HG03064 (cell line): ENCODE measurements around the gene FAIM2.
"Not testable (repeated sequence)": the region's sequence is repeated elsewhere in the genome, so short reads cannot be mapped to it uniquely, and the experiment has no call there.

Experiments used
- ATAC-seq: cut with Tn5 transposase; IDR thresholded peaks from one replicate; pipeline ENCODE4 v1.9.1; 2021; ENCODE audit warnings: low read depth; ENCODE audit not compliant: unreplicated experiment

The FAIM2 gene

DNA sequence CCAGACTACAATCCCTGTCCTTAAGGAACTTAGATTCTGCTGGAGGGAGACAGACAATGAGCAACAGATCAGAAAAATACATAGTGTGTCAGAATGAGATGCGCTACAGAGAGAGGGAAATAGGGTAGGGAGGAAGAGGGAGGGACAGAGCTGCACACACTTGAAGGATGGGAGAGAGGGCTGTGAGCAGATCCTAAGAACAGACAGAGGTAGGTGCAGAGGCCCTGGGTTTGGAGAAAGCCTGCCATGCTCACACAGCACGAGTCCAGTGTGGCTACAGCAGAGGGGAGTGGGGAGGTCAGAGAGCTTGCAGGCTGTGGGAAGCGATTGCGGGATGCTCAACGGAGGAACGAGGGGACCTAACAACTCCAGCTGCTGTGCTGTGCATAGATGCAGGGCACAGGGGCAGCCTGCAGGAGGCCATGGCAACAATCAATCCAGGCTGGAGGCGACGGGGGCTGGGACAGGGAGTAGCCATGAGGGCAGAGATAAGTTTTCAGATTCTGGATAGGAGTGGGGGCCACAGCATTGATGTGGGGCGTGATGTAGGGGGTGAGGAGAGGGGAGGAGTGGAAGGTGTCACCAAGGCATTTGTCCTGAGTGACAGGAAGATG, 20.7 kb downstream of the FAIM2 start:
- ATAC-seq: no peak

DNA sequence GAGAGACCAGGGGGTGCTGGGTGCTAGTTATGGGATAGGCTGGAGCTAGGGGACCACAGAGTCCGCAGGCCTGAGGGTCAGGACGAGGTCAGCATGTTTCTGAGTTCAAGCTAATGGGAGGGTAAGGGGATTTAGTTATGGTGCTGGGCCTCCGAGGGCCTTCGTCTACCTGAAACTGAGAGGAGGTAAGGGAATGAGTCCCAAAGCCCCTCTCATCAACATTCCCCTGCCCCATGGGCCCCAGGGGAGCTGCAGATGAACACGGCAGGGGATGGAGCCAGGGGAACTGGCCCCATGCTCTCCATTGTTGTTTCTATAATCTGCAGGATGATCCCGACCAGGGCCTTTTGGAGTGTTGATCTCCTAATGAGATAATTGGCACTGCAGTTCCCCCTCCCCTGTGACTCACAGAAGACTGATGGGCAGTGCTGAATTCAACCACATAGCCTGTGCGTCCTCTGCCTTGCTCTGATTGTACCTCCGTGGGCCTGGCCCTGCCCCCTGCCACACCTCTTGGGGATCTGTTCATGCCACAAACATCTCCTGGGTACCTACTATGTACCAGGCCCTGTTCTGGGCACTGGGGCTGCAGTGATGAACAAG, 21.4 kb downstream of the FAIM2 start:
- no peak for ATAC-seq

DNA sequence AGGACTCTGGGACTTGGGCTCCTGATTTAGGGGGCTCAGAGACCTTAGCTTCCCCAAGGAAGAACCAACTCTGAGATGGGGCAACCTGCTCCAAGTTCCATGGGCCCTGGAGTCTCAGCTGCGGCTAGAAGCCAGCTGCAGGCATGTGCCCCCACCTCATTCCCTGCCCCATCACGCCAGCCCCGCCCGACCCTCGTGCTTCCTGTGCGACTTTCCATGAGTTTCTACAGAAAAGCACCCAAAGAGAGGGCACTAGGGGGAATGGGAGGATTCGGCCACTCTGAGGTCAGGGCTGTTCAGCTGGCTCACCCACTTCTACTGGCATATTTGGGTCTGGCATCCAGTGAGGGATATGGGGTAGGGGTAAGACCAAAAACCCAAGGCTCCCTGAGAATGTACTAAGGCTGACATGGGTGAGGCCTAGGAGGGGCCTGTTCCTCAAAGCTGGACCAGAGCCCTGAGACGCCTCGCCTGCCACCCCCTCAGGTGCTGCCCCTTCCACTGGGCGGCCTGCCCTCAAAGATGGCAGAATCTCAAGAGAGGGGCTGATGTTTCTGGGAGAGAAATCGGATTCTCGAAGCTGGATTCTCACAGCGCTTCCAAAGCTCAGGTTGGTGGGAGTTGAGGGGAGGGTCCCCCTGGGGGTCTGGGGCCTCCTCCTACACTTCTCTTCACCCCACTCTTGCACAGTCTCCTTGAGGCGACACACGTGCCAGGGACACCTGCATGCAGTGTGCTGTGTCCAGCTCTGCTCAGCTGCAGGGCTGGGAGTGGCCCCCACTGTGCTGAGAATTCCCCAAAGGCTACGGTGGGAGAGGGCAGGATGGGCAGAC, 22.1 kb downstream of the FAIM2 start:
- no peak for ATAC-seq

GRCh38 chr12:49880756-49881414, 22.8 kb downstream of the FAIM2 start:
- ATAC-seq: no peak

DNA sequence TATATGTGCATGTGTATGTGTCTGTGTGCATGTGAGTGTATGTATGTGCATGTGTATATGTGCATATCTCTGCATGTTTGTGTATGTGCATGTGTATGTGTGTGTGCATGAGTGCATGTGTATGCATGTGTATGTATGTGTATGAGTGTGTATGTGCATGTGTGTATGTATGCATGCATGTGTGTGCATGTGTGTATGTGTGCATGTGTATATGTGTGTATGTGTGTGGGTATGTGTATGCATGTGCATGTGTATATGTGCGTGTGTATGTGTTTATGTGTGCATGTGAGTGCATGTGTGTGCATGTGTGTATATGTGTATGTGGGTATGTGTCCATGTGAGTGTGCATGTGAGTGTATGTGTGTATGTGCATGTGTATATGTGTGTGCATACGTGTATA, 24.6 kb downstream of the FAIM2 start:
- ATAC-seq: not testable (repeated sequence)

GRCh38 chr12:49878021-49878420, 25.7 kb downstream of the FAIM2 start:
- no peak for ATAC-seq

DNA sequence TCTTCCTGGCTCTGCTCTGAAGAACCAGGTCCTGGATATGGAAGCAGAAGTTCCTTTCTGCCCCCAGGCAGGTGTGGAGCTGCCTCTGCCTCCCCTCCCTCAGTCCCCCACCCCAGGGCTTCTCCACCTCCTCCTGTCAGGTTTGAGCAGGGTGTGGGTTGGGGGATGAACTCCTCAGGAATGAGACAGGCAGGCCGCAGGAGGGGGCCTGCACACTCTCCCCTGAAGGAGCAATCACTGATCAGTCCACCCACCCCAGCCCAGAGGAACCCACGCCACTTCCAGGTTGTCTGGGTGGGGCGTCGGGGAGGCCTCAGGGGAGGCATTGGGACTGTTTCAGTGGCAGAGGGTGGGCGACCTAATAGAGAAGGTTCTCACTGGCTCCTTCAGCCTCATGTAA, 26.6 kb downstream of the FAIM2 start:
- no peak for ATAC-seq

GRCh38 chr12:49876070-49876469, 27.6 kb downstream of the FAIM2 start:
- no peak for ATAC-seq

GRCh38 chr12:49875115-49875720, 28.5 kb downstream of the FAIM2 start:
- no peak for ATAC-seq

GRCh38 chr12:49874142-49874897, 29.4 kb downstream of the FAIM2 start:
- ATAC-seq: no peak

GRCh38 chr12:49873361-49873934, 30.3 kb downstream of the FAIM2 start:
- no peak for ATAC-seq

- ATAC-seq: no peak
Measured at GRCh38 chr12:49872781-49873181, 30.9 kb downstream of the FAIM2 start.

DNA sequence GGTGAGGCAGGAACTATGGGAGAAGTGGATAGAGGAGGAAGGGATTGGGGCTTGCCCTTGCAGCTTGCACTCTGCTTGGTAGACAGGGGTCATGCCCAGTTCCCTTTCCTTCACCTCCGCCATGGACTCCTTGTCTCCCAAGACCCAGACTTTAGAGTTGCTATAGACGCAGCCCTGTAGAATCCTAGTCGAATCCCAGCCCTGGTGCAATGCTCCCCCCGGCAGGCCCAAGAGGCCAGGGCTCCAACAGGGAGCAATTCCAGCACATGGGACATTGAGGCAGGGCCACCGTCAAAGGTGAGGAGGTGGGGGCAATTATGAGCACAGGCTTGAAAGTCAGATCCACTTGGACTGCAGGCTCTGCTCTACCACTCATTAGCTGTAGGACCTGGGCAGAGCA, 31.3 kb downstream of the FAIM2 start:
- no peak for ATAC-seq

- not testable (repeated sequence) for ATAC-seq
Measured at GRCh38 chr12:49871811-49872251, 31.9 kb downstream of the FAIM2 start.

DNA sequence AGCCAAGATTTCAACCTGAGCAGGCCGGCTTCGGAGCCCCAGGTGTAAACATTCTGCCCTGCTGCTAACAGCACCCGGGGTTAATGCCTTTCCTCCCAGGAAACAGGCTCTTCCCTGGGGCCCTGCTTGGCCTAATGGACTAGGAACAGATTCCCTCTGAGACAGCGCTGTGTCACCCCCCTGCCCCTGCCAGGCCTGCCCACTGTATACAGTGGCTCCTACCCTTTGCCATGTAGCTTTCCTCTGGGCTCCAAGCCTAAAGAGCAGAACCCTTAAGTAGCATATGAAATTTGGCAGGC, 32.5 kb downstream of the FAIM2 start:
- no peak for ATAC-seq

DNA sequence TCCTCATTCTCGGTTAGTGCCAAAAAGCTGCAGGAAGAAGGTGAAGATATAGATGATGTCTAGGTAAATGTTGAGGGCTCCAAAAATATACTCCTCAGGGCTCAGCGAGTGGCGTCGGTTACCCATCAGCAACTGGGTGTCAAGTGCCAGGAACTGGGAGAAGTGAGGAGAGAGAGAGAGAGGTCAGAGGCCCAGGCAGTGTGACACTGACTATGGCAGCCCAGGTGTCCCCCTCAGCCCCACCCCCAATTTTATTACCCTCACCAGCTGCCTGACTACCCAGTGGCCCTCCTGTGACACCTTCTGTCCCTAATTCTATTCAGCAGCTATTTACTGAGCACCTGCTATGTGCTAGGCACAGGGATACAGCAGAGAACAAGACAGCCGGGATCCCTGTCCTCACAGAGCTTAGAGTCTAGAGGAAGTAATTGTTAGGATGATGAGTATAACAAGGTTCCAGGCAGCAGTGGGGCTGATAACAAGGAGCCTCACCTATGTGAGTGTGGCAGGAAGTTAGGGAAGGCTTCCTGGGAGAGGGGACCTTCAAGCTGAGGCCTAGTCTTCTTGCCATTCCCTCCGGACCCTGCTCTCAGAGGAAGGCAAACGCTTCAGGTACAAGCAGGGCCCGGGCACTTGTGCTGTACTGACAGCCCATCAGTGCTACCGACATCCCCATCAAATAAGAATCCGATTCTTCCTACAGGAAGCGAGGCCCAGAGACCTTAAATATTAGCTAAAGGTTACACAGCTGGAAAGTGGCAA, 33.0 kb downstream of the FAIM2 start:
- no peak for ATAC-seq

DNA sequence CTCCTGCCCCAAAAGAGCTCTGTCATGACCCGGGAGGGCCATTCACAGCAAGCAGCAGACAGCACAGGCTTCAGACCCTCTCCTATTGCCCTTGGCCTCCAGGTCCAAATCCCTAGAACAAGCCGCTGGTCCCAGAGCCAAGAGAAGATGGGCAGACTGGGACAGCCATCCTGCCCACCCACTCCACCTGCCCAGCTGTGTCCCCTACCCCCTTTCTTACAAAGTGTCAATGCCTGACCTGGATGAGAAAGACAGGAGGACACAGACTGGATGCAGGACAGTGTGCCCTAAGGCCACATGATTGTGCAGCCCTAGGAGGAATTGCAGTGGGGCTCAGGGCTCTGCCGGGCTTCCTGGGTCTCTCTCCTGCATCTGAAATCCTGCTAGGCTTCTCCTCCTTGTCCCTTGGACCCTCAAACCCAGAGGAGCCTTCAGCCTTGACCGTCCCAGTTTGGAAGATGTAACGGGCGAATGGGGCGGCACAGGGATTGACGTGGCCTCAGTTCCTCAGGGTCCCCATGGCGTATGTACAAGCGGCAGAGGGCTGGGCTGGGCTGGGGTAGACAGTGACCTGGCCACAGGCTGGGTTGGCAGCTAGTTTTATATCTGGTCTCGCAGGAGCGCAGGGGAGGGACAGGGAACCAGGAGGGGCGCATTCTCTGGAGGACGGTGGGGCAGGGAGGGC, 33.7 kb downstream of the FAIM2 start:
- no peak for ATAC-seq

DNA sequence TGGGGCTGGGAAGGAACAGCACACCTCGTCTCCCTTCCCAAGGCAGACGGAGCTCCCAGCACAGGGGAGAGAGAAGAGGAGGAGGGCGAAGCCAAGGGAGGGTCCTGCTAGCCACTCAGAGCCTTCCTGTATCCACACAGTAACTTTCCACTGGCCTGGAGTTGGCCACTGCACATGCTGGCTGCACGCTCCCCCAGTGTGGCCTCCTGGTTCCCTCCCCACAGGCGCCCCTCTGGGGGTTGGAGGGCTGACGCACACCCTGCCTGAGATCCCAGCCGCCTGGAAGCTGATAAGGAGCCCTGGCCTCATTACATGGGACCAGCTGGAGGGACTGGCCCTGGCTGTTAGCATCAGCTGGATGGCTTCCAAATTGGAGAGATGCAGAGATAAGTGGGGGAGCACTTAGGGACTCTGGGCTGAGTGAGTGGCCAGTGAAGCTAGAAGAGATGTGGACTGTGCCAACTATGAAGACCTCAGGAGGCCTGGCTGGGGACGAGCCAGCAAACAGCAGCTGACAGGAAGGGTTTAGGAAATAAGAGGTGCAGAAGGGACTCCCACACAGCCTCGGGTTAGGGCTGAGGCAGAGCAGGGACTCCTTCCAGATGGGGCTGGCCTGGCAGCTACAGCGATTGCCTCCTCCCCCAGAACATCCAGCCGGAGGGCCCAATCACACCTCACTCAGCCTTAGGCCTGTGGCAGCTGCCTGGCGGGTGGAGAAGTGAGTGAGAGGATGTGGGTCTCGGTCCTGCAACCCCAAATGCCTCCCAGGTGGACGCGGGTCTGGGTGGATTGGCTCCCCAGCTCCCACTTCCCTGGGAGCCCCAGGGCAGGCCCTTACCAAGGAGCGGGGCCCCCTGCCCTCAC, 34.5 kb downstream of the FAIM2 start:
- ATAC-seq: no peak
